ENCODE data around the gene BTBD7. TPM values are rescaled to one million over a fixed set of nuclear protein-coding genes. Genes with fewer than 3 reads are reported as not detected.

Gene BTBD7
- total RNA-seq, 1 donor from 2014 or later: 28.5 TPM

GRCh38 chr14:93214598-93214997 lies 118.2 kb downstream of the BTBD7 start:
- TF ChIP-seq POLR2AphosphoS5 (IDR thresholded peaks at IDR 0.05; ENCODE audit: insufficient read depth in 1 of 2, low read depth in 1 of 2) (no peak), CTCF (IDR thresholded peaks at IDR 0.05) (no peak), POLR2A (IDR thresholded peaks at IDR 0.05) (no peak)
- no peak for DNase-seq (ENCODE audit: extremely low spot score in 2 of 2)
- Histone ChIP-seq H3K27me3 (no peaks in the 10 kb centered on the region), H3K36me3 (peaks cover 0 to 66% of the 10 kb centered on the region in 2 donors), H3K27ac (no peak overlapping the region), H3K4me1 (peaks cover 5% of the 10 kb centered on the region), H3K4me3 (no peak overlapping the region), H3K9me3 (no peaks in the 10 kb centered on the region)
- intact Hi-C loops (cut with DNase I): no loop called here

DNA sequence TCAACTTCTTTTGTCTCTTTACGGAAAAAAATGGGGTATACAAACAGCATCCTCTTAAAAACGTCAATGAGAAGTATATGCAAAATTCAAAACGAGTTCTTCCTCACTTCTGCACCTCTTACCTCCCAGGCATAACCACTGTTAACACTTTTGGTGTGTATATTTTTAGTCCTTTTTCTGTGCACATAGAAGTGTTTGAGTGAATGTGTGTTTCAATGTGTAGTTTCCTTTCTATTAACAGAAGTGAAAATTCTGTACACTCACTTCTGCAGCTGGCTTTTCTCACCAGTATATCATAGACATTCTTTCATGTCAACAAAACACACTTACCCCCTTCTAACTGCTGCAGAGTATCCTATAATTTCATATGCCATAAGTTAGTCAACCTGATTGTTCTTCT lies 120.4 kb downstream of the BTBD7 start:
- Histone ChIP-seq H3K9me3 (no peaks in the 10 kb centered on the region), H3K27me3 (no peaks in the 10 kb centered on the region), H3K4me1 (peaks cover 22% of the 10 kb centered on the region), H3K36me3 (peaks cover 0 to 62% of the 10 kb centered on the region in 2 donors), H3K27ac (no peak overlapping the region), H3K4me3 (no peak overlapping the region)
- no peak for DNase-seq (ENCODE audit: extremely low spot score in 2 of 2)
- intact Hi-C loops (cut with DNase I): no loop called here
- no peak for TF ChIP-seq POLR2AphosphoS5 (IDR thresholded peaks at IDR 0.05; ENCODE audit: insufficient read depth in 1 of 2, low read depth in 1 of 2)
- no peak for TF ChIP-seq POLR2A (IDR thresholded peaks at IDR 0.05)
- TF ChIP-seq CTCF (IDR thresholded peaks at IDR 0.05): no peak

GRCh38 chr14:93207468-93208308 lies 125.1 kb downstream of the BTBD7 start:
- H3K9me3 ChIP-seq: no peaks in the 10 kb centered on the region
- peaks cover 0 to 16% of the 10 kb centered on the region in 2 donors for H3K36me3 ChIP-seq
- H3K4me1 ChIP-seq: peaks cover 45% of the 10 kb centered on the region
- TF ChIP-seq POLR2AphosphoS5 (IDR thresholded peaks at IDR 0.05; ENCODE audit: insufficient read depth in 1 of 2, low read depth in 1 of 2) (no peak), CTCF (IDR thresholded peaks at IDR 0.05) (peak in 1 of 3 experiments; percentile 11), POLR2A (IDR thresholded peaks at IDR 0.05) (no peak)
- intact Hi-C loops (cut with DNase I): no loop called here
- DNase-seq (ENCODE audit: extremely low spot score in 2 of 2): no peak
- peak overlapping the region; percentile 91 to 94 for H3K4me3 ChIP-seq
- no peaks in the 10 kb centered on the region for H3K27me3 ChIP-seq
- H3K27ac ChIP-seq: peak overlapping the region; percentile 80

GRCh38 chr14:93206793-93207467 lies 125.9 kb downstream of the BTBD7 start, which contains the start of the genes GON7 and UBR7:
Gene GON7 (minus strand): TSS chr14:93207065. CDS start chr14:93207037, 28 bp downstream.
Gene UBR7 (plus strand): TSS chr14:93207256. CDS start chr14:93207292, 36 bp downstream.
- Histone ChIP-seq H3K4me1 (peaks cover 45% of the 10 kb centered on the region), H3K27ac (peak within 1 kb of the TSS; percentile 80), H3K4me3 (peak within 1 kb of the TSS; percentile 91 to 94), H3K27me3 (no peaks in the 10 kb centered on the region), H3K36me3 (peaks cover 0 to 9% of the 10 kb centered on the region in 2 donors), H3K9me3 (no peaks in the 10 kb centered on the region)
- DNase-seq (ENCODE audit: extremely low spot score in 2 of 2): peak; percentile 96 to 97
- intact Hi-C loops (cut with DNase I): no loop called here
- peak in 1 of 3 experiments; percentile 4 for TF ChIP-seq CTCF (IDR thresholded peaks at IDR 0.05)
- peak in 1 of 2 donors; percentile 21 for TF ChIP-seq POLR2A (IDR thresholded peaks at IDR 0.05)
- peak; percentile 90 to 98 for TF ChIP-seq POLR2AphosphoS5 (IDR thresholded peaks at IDR 0.05; ENCODE audit: insufficient read depth in 1 of 2, low read depth in 1 of 2)

Measured in vagina (tissue), 2 donors.